Activated naive CD8-positive, alpha-beta T cell treated with anti-CD3 and anti-CD28 coated beads, Interleukin-2, amount 50 U/mL, for 24 hours (primary cell): Measurements from ENCODE around the gene SEMA3C.

Experiments
- ATAC-seq: fragments of 150-1000 bp; cut with Tn5 transposase; one replicate; pipeline ENCODE4 v1.10.0; 2021
- DNase-seq: peaks from one replicate; pipeline ENCODE4 v3.0.0; 2021
- H3K27ac Mint-ChIP-seq: one replicate; pipeline ENCODE4 v1.8.0; 2021; ENCODE audit warnings: mild to moderate bottlenecking, mixed read lengths
- H3K27me3 Mint-ChIP-seq: one replicate; pipeline ENCODE4 v1.8.0; 2021; ENCODE audit warnings: mixed read lengths
- H3K36me3 Mint-ChIP-seq: one replicate; pipeline ENCODE4 v1.8.0; 2021; ENCODE audit warnings: low read depth, mixed read lengths
- H3K4me1 Mint-ChIP-seq: one replicate; pipeline ENCODE4 v1.8.0; 2021; ENCODE audit warnings: mixed read lengths
- H3K4me3 Mint-ChIP-seq: one replicate; pipeline ENCODE4 v1.8.0; 2021; ENCODE audit warnings: mild to moderate bottlenecking, moderate library complexity, mixed read lengths
- H3K9me3 Mint-ChIP-seq: one replicate; pipeline ENCODE4 v1.8.0; 2021; ENCODE audit warnings: mixed read lengths

Gene SEMA3C

GRCh38 chr7:80818181-80818580 lies 100.7 kb downstream of the SEMA3C start:
- no peaks in the 10 kb centered on the region for H3K36me3 Mint-ChIP-seq

GRCh38 chr7:80816806-80817205 lies 102.0 kb downstream of the SEMA3C start:
- ATAC-seq = no peak
- no peaks in the 10 kb centered on the region for H3K36me3 Mint-ChIP-seq
- no peaks in the 10 kb centered on the region for H3K27me3 Mint-ChIP-seq
- peaks cover 9% of the 10 kb centered on the region for H3K9me3 Mint-ChIP-seq
- H3K4me3 Mint-ChIP-seq = no peak overlapping the region
- H3K4me1 Mint-ChIP-seq = no peaks in the 10 kb centered on the region
- no peak for DNase-seq
- H3K27ac Mint-ChIP-seq = no peak overlapping the region

More at GRCh38 chr7:80818181-80818580, 100.7 kb downstream of the SEMA3C start:
- H3K27ac Mint-ChIP-seq = no peak overlapping the region
- H3K9me3 Mint-ChIP-seq = peaks cover 12% of the 10 kb centered on the region
- no peaks in the 10 kb centered on the region for H3K27me3 Mint-ChIP-seq
- ATAC-seq (no peak), DNase-seq (no peak)
- H3K4me3 Mint-ChIP-seq = no peak overlapping the region
- H3K4me1 Mint-ChIP-seq = no peaks in the 10 kb centered on the region

- no peaks in the 10 kb centered on the region for H3K27me3 Mint-ChIP-seq
- H3K4me3 Mint-ChIP-seq = no peak overlapping the region
- no peak overlapping the region for H3K27ac Mint-ChIP-seq
- H3K4me1 Mint-ChIP-seq = no peaks in the 10 kb centered on the region
- H3K9me3 Mint-ChIP-seq = peaks cover 8% of the 10 kb centered on the region
- no peaks in the 10 kb centered on the region for H3K36me3 Mint-ChIP-seq
- DNase-seq (no peak), ATAC-seq (no peak)
Measured at GRCh38 chr7:80815733-80816132, 103.1 kb downstream of the SEMA3C start.

DNA sequence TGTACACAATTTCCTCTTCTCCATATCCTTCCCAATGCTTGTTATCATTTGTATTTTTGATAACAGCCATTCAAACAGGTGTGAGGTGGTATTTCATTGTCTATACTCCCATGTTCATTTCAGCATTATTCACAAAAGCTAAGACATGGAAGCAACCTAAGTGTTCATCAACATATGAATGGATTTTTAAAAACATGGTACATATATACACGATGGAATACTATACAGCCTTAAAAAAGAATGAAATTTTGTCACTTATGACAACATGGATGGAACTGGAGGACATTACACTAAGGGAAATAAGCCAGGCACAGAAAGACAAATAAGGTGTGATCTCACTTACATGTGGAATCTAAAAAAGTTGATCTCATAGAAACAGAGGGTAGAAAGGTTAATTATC lies 109.3 kb downstream of the SEMA3C start:
- no peak for ATAC-seq
- Mint-ChIP-seq H3K36me3 (no peaks in the 10 kb centered on the region), H3K9me3 (peaks cover 10% of the 10 kb centered on the region), H3K4me1 (no peaks in the 10 kb centered on the region), H3K27ac (no peak overlapping the region), H3K4me3 (no peak overlapping the region), H3K27me3 (no peaks in the 10 kb centered on the region)
- DNase-seq = no peak

- Mint-ChIP-seq H3K27me3 (no peaks in the 10 kb centered on the region), H3K36me3 (no peaks in the 10 kb centered on the region), H3K27ac (no peak overlapping the region), H3K4me3 (no peak overlapping the region), H3K9me3 (peaks cover 7% of the 10 kb centered on the region), H3K4me1 (no peaks in the 10 kb centered on the region)
- no peak for ATAC-seq
- DNase-seq = no peak
Measured at GRCh38 chr7:80807166-80807900, 111.5 kb downstream of the SEMA3C start.

DNA sequence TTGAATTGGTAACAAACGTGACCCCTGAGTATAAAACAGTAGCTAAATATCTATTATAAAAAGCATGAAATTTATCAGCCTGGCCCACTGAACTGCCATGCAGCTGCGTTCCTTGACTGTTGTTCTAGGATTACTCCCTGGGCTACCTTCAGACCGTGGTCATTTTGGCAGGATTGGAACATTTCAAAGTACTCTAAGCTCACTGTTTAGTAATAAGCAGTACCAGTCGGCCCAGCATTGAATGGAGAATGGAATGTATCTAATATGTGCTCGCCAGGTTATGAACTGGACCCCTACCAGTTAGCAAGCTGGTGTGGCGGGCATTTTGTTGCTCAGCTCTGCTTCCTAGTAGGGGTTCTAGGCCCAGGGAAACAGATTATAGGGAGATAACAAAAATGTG lies 112.2 kb downstream of the SEMA3C start:
- Mint-ChIP-seq H3K9me3 (peaks cover 7% of the 10 kb centered on the region), H3K27ac (no peak overlapping the region), H3K4me1 (no peaks in the 10 kb centered on the region), H3K4me3 (no peak overlapping the region), H3K27me3 (no peaks in the 10 kb centered on the region), H3K36me3 (no peaks in the 10 kb centered on the region)
- no peak for DNase-seq
- no peak for ATAC-seq

GRCh38 chr7:80804589-80804988 lies 114.3 kb downstream of the SEMA3C start:
- no peak for ATAC-seq
- H3K4me3 Mint-ChIP-seq = no peak overlapping the region

GRCh38 chr7:80802527-80802926 lies 116.3 kb downstream of the SEMA3C start:
- Mint-ChIP-seq H3K36me3 (no peaks in the 10 kb centered on the region), H3K4me3 (no peak overlapping the region), H3K9me3 (no peaks in the 10 kb centered on the region), H3K4me1 (no peaks in the 10 kb centered on the region), H3K27ac (no peak overlapping the region), H3K27me3 (no peaks in the 10 kb centered on the region)
- DNase-seq (no peak), ATAC-seq (no peak)

More at GRCh38 chr7:80804589-80804988, 114.3 kb downstream of the SEMA3C start:
- Mint-ChIP-seq H3K27ac (no peak overlapping the region), H3K36me3 (no peaks in the 10 kb centered on the region), H3K27me3 (no peaks in the 10 kb centered on the region), H3K9me3 (peaks cover 5% of the 10 kb centered on the region), H3K4me1 (no peaks in the 10 kb centered on the region)
- DNase-seq = no peak

GRCh38 chr7:80794631-80795573 lies 123.9 kb downstream of the SEMA3C start:
- DNase-seq (no peak), ATAC-seq (no peak)
- no peak overlapping the region for H3K27ac Mint-ChIP-seq
- no peaks in the 10 kb centered on the region for H3K27me3 Mint-ChIP-seq
- no peaks in the 10 kb centered on the region for H3K4me1 Mint-ChIP-seq
- H3K36me3 Mint-ChIP-seq = no peaks in the 10 kb centered on the region
- H3K9me3 Mint-ChIP-seq = no peaks in the 10 kb centered on the region
- no peak overlapping the region for H3K4me3 Mint-ChIP-seq

GRCh38 chr7:80791509-80791929 lies 127.3 kb downstream of the SEMA3C start:
- Mint-ChIP-seq H3K27ac (no peak overlapping the region), H3K27me3 (no peaks in the 10 kb centered on the region), H3K4me1 (no peaks in the 10 kb centered on the region), H3K36me3 (no peaks in the 10 kb centered on the region), H3K4me3 (no peak overlapping the region), H3K9me3 (no peaks in the 10 kb centered on the region)
- DNase-seq (no peak), ATAC-seq (no peak)

GRCh38 chr7:80790877-80791276 lies 128.0 kb downstream of the SEMA3C start:
- no peak overlapping the region for H3K27ac Mint-ChIP-seq
- no peak for DNase-seq
- no peaks in the 10 kb centered on the region for H3K4me1 Mint-ChIP-seq
- H3K36me3 Mint-ChIP-seq = no peaks in the 10 kb centered on the region
- no peaks in the 10 kb centered on the region for H3K27me3 Mint-ChIP-seq
- no peak for ATAC-seq
- H3K9me3 Mint-ChIP-seq = no peaks in the 10 kb centered on the region
- H3K4me3 Mint-ChIP-seq = no peak overlapping the region

DNA sequence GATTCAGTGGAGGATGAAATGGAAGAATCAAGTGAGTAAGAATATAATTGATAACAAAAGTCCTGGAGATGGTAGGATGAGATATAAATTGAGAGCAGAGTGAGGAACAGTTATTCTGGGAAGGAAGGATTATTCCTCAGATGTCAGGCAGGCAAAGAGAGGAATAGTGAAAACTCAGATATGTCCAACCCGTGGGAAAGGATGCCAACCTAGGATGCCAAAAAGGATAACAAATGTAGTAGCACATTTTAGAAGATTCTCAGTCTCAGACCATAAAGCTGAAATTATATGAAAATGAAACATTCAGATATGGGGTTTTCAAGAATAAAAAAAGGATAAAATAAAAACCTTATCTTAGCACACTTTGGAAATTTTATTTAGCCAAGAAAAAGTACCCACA lies 131.1 kb downstream of the SEMA3C start:
- Mint-ChIP-seq H3K4me3 (no peak overlapping the region), H3K27ac (no peak overlapping the region), H3K36me3 (no peaks in the 10 kb centered on the region), H3K4me1 (no peaks in the 10 kb centered on the region), H3K9me3 (no peaks in the 10 kb centered on the region), H3K27me3 (no peaks in the 10 kb centered on the region)
- ATAC-seq (no peak), DNase-seq (no peak)

DNA sequence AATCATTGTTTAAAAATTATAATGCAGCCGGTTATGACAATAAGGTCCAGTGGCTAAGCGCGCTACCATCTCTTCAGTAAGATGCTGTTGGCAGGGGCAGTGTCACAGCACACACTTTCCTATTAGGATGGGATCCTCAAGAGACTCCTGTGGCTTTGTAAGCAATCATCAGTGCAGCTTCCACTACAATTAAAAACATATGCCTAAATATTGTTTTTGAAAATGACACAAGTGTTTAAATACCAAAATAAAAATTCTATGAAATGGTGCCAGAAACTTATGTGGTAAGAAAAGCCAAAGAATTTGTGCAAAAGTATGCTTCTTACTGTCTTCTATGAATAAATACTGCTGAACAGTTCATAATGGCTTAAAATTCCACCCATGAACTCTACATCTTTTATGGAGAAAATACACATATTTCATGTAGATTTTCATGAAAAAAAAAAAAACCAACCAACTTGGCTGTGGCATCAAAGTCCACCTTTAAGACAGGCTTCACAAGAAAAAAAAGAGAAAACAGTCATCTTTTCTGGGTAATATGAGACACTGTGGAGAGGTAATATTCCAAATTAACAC lies 132.8 kb downstream of the SEMA3C start:
- Mint-ChIP-seq H3K4me1 (no peaks in the 10 kb centered on the region), H3K36me3 (no peaks in the 10 kb centered on the region), H3K27me3 (no peaks in the 10 kb centered on the region), H3K27ac (no peak overlapping the region), H3K4me3 (no peak overlapping the region), H3K9me3 (no peaks in the 10 kb centered on the region)
- no peak for DNase-seq
- ATAC-seq = no peak

- Mint-ChIP-seq H3K27ac (no peak overlapping the region), H3K36me3 (no peaks in the 10 kb centered on the region), H3K4me3 (no peak overlapping the region), H3K9me3 (no peaks in the 10 kb centered on the region), H3K27me3 (no peaks in the 10 kb centered on the region), H3K4me1 (no peaks in the 10 kb centered on the region)
- ATAC-seq = no peak
- no peak for DNase-seq
Measured at GRCh38 chr7:80785276-80785675, 133.6 kb downstream of the SEMA3C start.
